Sigmoid colon (tissue), 7 donors: ENCODE measurements around the gene CCDC138. TPM values are rescaled to one million over a fixed set of nuclear protein-coding genes. Genes with fewer than 3 reads are reported as not detected.

ENCODE experiments used
- DNase-seq: peaks from one replicate; pipeline ENCODE4 v3.0.0-alpha.2; 2019
- H3K27ac ChIP-seq, 4 donors: fragments of 200-600 bp; sonication (generic); one replicate each; pipeline ENCODE4 v1.5.1; 2016 to 2019; ENCODE audit warnings: mild to moderate bottlenecking in 1 of 4
- H3K27me3 ChIP-seq, 3 donors: fragments of 200-600 bp; sonication (generic); one replicate each; pipeline ENCODE4 v1.5.1; 2019; ENCODE audit warnings: mild to moderate bottlenecking in 1 of 3
- H3K36me3 ChIP-seq, 4 donors: fragments of 200-600 bp; sonication (generic); one replicate each; pipeline ENCODE4 v1.5.1; 2016 to 2019
- H3K4me1 ChIP-seq, 4 donors: fragments of 200-600 bp; sonication (generic); one replicate each; pipeline ENCODE4 v1.5.1; 2017 to 2019
- H3K4me3 ChIP-seq, 4 donors: fragments of 200-600 bp; sonication (generic); one replicate each; pipeline ENCODE4 v1.5.1; 2017 to 2019; ENCODE audit warnings: mild to moderate bottlenecking in 2 of 4, moderate library complexity in 1 of 4
- H3K9me3 ChIP-seq, 4 donors: fragments of 200-600 bp in 3 of 4; sonication (generic) in 3 of 4; one replicate each; pipeline versions ENCODE4 v1.5.1 to v1.6.1; 2013 to 2019
- CTCF ChIP-seq, 4 experiments: fragments of 450-650 bp in 3 of 4; fragments of 200-600 bp in 1 of 4; IDR thresholded peaks; one replicate each; pipeline ENCODE4 v1.5.1; 2016 to 2019; ENCODE audit warnings: antibody characterized with exemption in 4 of 4, mild to moderate bottlenecking in 3 of 4, moderate library complexity in 2 of 4
- EP300 ChIP-seq, 4 donors: sonication (generic); formaldehyde crosslinking; IDR thresholded peaks; one replicate each; pipeline ENCODE4 v1.6.1; 2017; ENCODE audit warnings: antibody characterized with exemption in 4 of 4
- POLR2A ChIP-seq, 2 donors: fragments of 450-650 bp; IDR thresholded peaks; one replicate each; pipeline ENCODE4 v1.6.1; 2016; ENCODE audit warnings: antibody characterized with exemption in 2 of 2, mild to moderate bottlenecking in 2 of 2, moderate library complexity in 2 of 2
- POLR2AphosphoS5 ChIP-seq, 4 donors: sonication (generic); formaldehyde crosslinking; IDR thresholded peaks; one replicate each; pipeline ENCODE4 v1.6.1; 2017; ENCODE audit warnings: antibody characterized with exemption in 4 of 4
- WGBS, 2 donors: extraction: QIAGEN DNeasy Blood & Tissue Kit; methylation state at CpG; one replicate each; pipeline ENCODE4 v1.1.7; 2013; 5-methylcytosine and 5-hydroxymethylcytosine counted together
- intact Hi-C: fragments of 100-400 bp; cut with DNase I; formaldehyde crosslinking; loops from one replicate; pipeline ENCODE4 v1.15.1; 2023
- polyA plus RNA-seq, 3 donors: library from polyadenylated mRNA; stranded (reverse); fragments of 200-250 nt; gene quantifications; one replicate each; pipeline ENCODE4 v1.2.3, GENCODE V29; 2013
- total RNA-seq, 4 donors: library from RNA; depleted of rRNA; stranded (reverse); fragments of >200 nt; gene quantifications; one replicate each; pipeline ENCODE4 v1.1.0, GENCODE V29; 2016
- donor health status: healthy with polysubstance abuse.
- donor health status: Bipolar disorder and iron deficiency.
- donor health status: healthy.

CCDC138 gene
- total and polyA plus RNA-seq, 7 donors, result 1.8 to 4.2 (median 3.1) TPM

GRCh38 chr2:108912629-108912902 is 126.0 kb downstream of the CCDC138 start:
- H3K36me3 ChIP-seq, result no peaks in the 10 kb centered on the region
- DNase-seq, result peak; percentile 32
- intact Hi-C loops, result no loop called here
- TF ChIP-seq EP300 (IDR thresholded peaks at IDR 0.05) (no peak), CTCF (IDR thresholded peaks at IDR 0.05) (no peak), POLR2AphosphoS5 (IDR thresholded peaks at IDR 0.05) (no peak), POLR2A (IDR thresholded peaks at IDR 0.05) (no peak)
- no peaks in the 10 kb centered on the region for H3K27me3 ChIP-seq
- WGBS, 2 donors, result 88 to 90% methylated on average over 5 of the region's 5 CpGs
- no peak overlapping the region for H3K27ac ChIP-seq
- no peak overlapping the region for H3K4me3 ChIP-seq
- no peaks in the 10 kb centered on the region for H3K9me3 ChIP-seq
- H3K4me1 ChIP-seq, result peaks cover 0 to 9% (median 9%) of the 10 kb centered on the region in 4 donors

GRCh38 chr2:108916122-108916795 is 129.7 kb downstream of the CCDC138 start:
- intact Hi-C loops, result no loop called here
- peak overlapping the region in 1 of 4 donors; percentile 42 for H3K27ac ChIP-seq
- peaks cover 0 to 16% (median 14%) of the 10 kb centered on the region in 4 donors for H3K4me1 ChIP-seq
- H3K36me3 ChIP-seq, result no peaks in the 10 kb centered on the region
- H3K9me3 ChIP-seq, result no peaks in the 10 kb centered on the region
- WGBS, 2 donors, result 74 to 81% methylated on average over 15 of the region's 15 CpGs
- no peak for TF ChIP-seq POLR2A (IDR thresholded peaks at IDR 0.05)
- no peaks in the 10 kb centered on the region for H3K27me3 ChIP-seq
- H3K4me3 ChIP-seq, result no peak overlapping the region
- DNase-seq, result peak; percentile 46

GRCh38 chr2:108916796-108917421 is 130.3 kb downstream of the CCDC138 start:
- intact Hi-C loops, result no loop called here
- peak overlapping the region; percentile 30 to 55 (median 44) for H3K27ac ChIP-seq
- no peaks in the 10 kb centered on the region for H3K9me3 ChIP-seq
- no peaks in the 10 kb centered on the region for H3K36me3 ChIP-seq
- H3K4me1 ChIP-seq, result peaks cover 0 to 19% (median 16%) of the 10 kb centered on the region in 4 donors
- WGBS, 2 donors, result 22 to 36% methylated on average over 14 of the region's 14 CpGs
- DNase-seq, result peak; percentile 40
- no peak overlapping the region for H3K4me3 ChIP-seq
- no peaks in the 10 kb centered on the region for H3K27me3 ChIP-seq
- TF ChIP-seq CTCF (IDR thresholded peaks at IDR 0.05) (no peak), EP300 (IDR thresholded peaks at IDR 0.05) (no peak), POLR2AphosphoS5 (IDR thresholded peaks at IDR 0.05) (no peak), POLR2A (IDR thresholded peaks at IDR 0.05) (no peak)

GRCh38 chr2:108917526-108917925 is 131.0 kb downstream of the CCDC138 start:
- Histone ChIP-seq H3K4me3 (no peak overlapping the region), H3K36me3 (no peaks in the 10 kb centered on the region), H3K4me1 (peaks cover 0 to 25% (median 22%) of the 10 kb centered on the region in 4 donors), H3K27me3 (no peaks in the 10 kb centered on the region), H3K27ac (peak overlapping the region in 2 of 4 donors; percentile 30 to 55), H3K9me3 (no peaks in the 10 kb centered on the region)
- 35 to 72% methylated on average over 5 of the region's 5 CpGs for WGBS, 2 donors
- no peak for TF ChIP-seq CTCF (IDR thresholded peaks at IDR 0.05)
- TF ChIP-seq EP300 (IDR thresholded peaks at IDR 0.05), result no peak
- no peak for TF ChIP-seq POLR2A (IDR thresholded peaks at IDR 0.05)
- no peak for TF ChIP-seq POLR2AphosphoS5 (IDR thresholded peaks at IDR 0.05)
- intact Hi-C loops, result no loop called here
- DNase-seq, result peak; percentile 51

- Histone ChIP-seq H3K36me3 (no peaks in the 10 kb centered on the region), H3K4me3 (no peak overlapping the region), H3K27ac (no peak overlapping the region), H3K4me1 (peaks cover 0 to 33% (median 29%) of the 10 kb centered on the region in 4 donors), H3K9me3 (no peaks in the 10 kb centered on the region), H3K27me3 (no peaks in the 10 kb centered on the region)
- WGBS, 2 donors, result 94 to 95% methylated on average over 15 of the region's 15 CpGs
- intact Hi-C loops, result no loop called here
- TF ChIP-seq CTCF (IDR thresholded peaks at IDR 0.05) (no peak), POLR2A (IDR thresholded peaks at IDR 0.05) (no peak), EP300 (IDR thresholded peaks at IDR 0.05) (no peak), POLR2AphosphoS5 (IDR thresholded peaks at IDR 0.05) (no peak)
- DNase-seq, result peak; percentile 40
Measured at GRCh38 chr2:108918156-108918874, 131.7 kb downstream of the CCDC138 start.
